Ishikawa (cell line): Measurements from ENCODE around the gene USP47.

Experiments
- CREB1 ChIP-seq: IDR thresholded peaks from 2 replicates; pipeline ENCODE4 v1.6.1; 2012; ENCODE audit warnings: low read depth
- EP300 ChIP-seq: IDR thresholded peaks from 2 replicates; pipeline ENCODE4 v1.6.1; 2012; ENCODE audit warnings: borderline replicate concordance

DNA sequence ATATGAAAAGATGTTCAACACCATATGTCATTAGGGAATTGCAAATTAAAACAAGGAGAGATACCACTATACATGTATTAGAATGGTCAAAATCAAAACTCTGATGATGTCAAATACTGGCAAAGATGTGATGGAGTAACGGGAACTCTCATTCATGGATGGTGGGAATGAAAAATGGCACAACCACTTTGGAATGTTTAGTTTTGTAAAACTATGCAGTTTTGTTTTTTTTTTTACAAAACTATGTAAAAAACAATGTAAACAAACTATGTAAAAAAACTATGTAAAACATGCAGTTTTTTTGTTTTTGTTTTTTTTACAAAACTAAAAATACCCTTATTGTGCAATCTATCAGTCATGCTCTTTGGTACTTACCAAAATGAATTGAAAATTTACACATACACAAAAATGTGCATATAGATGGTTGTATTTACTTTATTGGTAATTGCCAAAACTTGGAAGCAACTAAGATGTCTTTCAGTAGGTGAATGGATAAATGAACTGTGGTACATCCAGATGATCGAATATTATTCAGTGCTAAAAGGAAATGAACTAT, 5.0 kb upstream of the USP47 start:
- TF ChIP-seq CREB1 (no peak), EP300 (no peak)
